Immature natural killer cell (primary cell): ENCODE data around the gene RAB25. TPM values are rescaled to one million over a fixed set of nuclear protein-coding genes. Genes with fewer than 3 reads are reported as not detected.
"Not testable (repeated sequence)": the region's sequence is repeated elsewhere in the genome, so short reads cannot be mapped to it uniquely, and the experiment has no call there.

Experiments used
- DNase-seq, 3 donors: peaks; one replicate each; pipeline ENCODE4 v3.0.0; 2022; ENCODE audit warnings: mixed read lengths in 1 of 3
- H3K27ac Mint-ChIP-seq, 6 donors: one replicate each; pipeline ENCODE4 v1.8.0; 2020; ENCODE audit warnings: mixed read lengths in 6 of 6, mild to moderate bottlenecking in 5 of 6, inconsistent platforms in 4 of 6, moderate library complexity in 3 of 6
- H3K27me3 Mint-ChIP-seq, 3 donors: one replicate each; pipeline ENCODE4 v1.8.0; 2020 to 2021; ENCODE audit warnings: low read depth in 3 of 3, mild to moderate bottlenecking in 3 of 3, mixed read lengths in 3 of 3, moderate library complexity in 3 of 3, inconsistent platforms in 1 of 3
- H3K36me3 Mint-ChIP-seq, 3 donors: one replicate each; pipeline ENCODE4 v1.8.0; 2020; ENCODE audit warnings: mixed read lengths in 3 of 3, inconsistent platforms in 2 of 3, mild to moderate bottlenecking in 2 of 3
- H3K4me1 Mint-ChIP-seq, 2 donors: one replicate each; pipeline ENCODE4 v1.8.0; 2020; ENCODE audit warnings: inconsistent platforms in 2 of 2, mild to moderate bottlenecking in 2 of 2, mixed read lengths in 2 of 2, moderate library complexity in 1 of 2
- H3K4me3 Mint-ChIP-seq, 5 donors: one replicate each; pipeline ENCODE4 v1.8.0; 2020; ENCODE audit warnings: mild to moderate bottlenecking in 5 of 5, mixed read lengths in 5 of 5, inconsistent platforms in 3 of 5, moderate library complexity in 3 of 5
- H3K9me3 Mint-ChIP-seq, 6 donors: one replicate each; pipeline ENCODE4 v1.8.0; 2020; ENCODE audit warnings: mild to moderate bottlenecking in 6 of 6, mixed read lengths in 6 of 6, inconsistent platforms in 4 of 6, moderate library complexity in 3 of 6
- polyA plus RNA-seq, 3 donors: library from polyadenylated mRNA; unstranded; fragments of 300-500 nt; fragmentation: Illumina TruSeq; gene quantifications; one replicate each; pipeline ENCODE4 v1.2.3, GENCODE V29; 2021

RAB25 gene
- polyA plus RNA-seq, 3 donors from 2014 or later: not detected

DNA sequence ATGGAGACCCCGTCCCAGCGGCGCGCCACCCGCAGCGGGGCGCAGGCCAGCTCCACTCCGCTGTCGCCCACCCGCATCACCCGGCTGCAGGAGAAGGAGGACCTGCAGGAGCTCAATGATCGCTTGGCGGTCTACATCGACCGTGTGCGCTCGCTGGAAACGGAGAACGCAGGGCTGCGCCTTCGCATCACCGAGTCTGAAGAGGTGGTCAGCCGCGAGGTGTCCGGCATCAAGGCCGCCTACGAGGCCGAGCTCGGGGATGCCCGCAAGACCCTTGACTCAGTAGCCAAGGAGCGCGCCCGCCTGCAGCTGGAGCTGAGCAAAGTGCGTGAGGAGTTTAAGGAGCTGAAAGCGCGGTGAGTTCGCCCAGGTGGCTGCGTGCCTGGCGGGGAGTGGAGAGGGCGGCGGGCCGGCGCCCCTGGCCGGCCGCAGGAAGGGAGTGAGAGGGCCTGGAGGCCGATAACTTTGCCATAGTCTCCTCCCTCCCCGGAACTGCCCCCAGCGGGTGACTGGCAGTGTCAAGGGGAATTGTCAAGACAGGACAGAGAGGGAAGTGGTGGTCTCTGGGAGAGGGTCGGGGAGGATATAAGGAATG is 54.1 kb downstream of the RAB25 start:
- peaks cover 11 to 26% (median 18%) of the 10 kb centered on the region in 3 donors for H3K27me3 Mint-ChIP-seq
- H3K4me3 Mint-ChIP-seq: peak overlapping the region; percentile 84 to 92 (median 88)
- H3K9me3 Mint-ChIP-seq: no peaks in the 10 kb centered on the region
- H3K36me3 Mint-ChIP-seq: no peaks in the 10 kb centered on the region
- DNase-seq: peak in 1 of 3 donors; percentile 33
- H3K27ac Mint-ChIP-seq: peak overlapping the region; percentile 39 to 91 (median 88)
- H3K4me1 Mint-ChIP-seq: peaks cover 17 to 23% of the 10 kb centered on the region in 2 donors

DNA sequence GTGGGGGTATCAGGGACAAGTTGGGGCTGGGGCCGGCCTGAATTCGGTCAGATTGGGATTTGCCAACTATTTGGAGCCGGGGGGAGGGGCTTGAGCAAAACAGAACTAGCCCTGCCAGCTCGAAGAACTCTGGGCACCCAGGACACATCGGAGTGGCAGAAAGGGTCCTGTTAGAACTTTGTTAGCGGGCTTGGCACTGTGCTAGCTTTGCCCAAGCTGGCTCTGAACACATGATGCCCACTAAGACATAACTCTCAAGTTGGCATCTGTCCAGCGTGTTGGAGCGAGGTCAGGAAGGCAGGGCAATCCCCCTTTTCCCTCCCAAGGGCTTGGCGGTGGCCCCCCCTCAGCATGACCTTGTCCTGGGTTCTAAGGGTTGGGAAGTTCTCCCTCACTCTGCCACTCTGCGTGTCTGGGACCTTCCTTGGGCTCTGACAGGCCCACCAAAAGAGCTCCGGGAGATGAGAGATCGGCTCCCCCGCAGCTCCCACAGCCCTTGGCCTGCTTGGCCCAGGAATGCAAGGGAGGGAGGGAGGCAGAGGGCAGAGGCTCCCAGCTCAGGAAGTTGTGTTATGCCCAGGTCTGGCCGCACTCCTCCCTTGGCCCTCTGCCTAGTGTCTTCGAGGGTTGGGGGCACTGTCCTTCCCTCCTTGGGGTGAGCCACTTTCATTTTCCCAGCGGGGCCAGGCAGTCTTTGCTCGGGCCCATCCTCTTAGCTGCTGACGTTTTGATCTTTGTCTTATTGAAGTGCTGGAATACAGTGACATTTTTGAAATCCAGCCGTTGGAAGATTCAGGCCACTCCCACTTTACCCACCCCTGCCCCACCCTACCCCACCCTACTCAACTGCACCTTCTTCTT is 54.8 kb downstream of the RAB25 start:
- H3K36me3 Mint-ChIP-seq: no peaks in the 10 kb centered on the region
- peak overlapping the region in 5 of 6 donors; percentile 82 to 91 (median 90) for H3K27ac Mint-ChIP-seq
- H3K4me1 Mint-ChIP-seq: peaks cover 17 to 23% of the 10 kb centered on the region in 2 donors
- no peaks in the 10 kb centered on the region for H3K9me3 Mint-ChIP-seq
- peaks cover 11 to 26% (median 19%) of the 10 kb centered on the region in 3 donors for H3K27me3 Mint-ChIP-seq
- H3K4me3 Mint-ChIP-seq: peak overlapping the region; percentile 84 to 92 (median 88)
- no peak for DNase-seq

DNA sequence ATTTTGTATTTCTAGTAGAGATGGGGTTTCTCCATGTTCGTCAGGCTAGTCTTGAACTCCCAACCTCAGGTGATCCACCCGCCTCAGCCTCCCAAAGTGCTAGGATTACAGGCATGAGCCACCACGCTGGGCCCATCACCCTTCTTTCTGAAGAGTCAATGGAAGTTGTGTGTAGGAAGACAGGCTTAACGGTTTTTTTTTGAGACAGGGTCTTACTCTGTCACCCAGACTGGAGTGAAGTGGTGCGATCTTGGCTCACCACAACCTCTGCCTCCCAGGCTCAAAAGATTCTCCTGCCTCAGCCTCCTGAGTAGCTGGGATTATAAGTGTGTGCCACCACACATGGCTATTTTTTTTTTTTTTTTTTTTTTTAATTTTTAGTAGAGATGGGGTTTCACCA is 55.8 kb downstream of the RAB25 start:
- not testable (repeated sequence) for H3K9me3 Mint-ChIP-seq, DNase-seq, H3K36me3 Mint-ChIP-seq
- Mint-ChIP-seq H3K4me3 (peak overlapping the region; percentile 80 to 92 (median 86)), H3K27ac (peak overlapping the region in 3 of 6 donors; percentile 10 to 87 (median 85)), H3K27me3 (peaks cover 9 to 28% (median 19%) of the 10 kb centered on the region in 3 donors), H3K4me1 (peaks cover 17 to 23% of the 10 kb centered on the region in 2 donors)

DNA sequence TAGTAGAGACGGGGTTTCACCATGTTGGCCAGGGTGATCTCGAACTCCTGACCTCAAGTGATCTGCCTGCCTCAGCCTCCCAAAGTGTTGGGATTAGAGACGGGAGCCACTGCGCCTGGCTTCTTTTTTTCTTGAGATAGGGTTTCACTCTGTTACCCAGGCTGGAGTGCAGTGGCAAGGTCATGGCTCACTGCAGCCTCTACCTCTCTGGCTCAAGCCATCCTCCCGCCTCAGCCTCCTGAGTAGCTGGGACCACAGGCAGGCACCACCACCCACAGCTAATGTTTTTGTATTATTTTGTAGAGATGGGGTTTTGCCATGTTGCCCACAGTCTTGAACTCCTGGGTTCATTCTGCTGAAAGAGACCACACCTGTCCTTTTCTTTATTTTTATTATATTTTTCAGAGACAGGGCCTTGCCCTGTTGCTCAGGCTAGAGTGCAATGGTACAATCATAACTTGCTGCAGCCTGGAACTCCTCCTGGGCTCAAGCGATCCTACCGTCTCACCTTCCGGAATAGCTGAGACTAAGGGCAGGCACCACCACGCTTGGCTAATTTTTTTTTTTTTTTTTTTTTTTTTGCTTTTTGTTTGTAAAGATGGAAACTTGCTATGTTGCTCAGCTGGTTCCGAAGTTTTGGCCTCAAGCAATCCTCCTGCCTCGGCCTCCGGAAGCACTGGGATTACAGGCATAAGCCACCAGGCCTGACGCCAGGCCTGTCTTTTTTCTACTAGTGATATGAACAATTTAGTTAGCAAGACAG is 56.6 kb downstream of the RAB25 start:
- Mint-ChIP-seq H3K9me3 (no peaks in the 10 kb centered on the region), H3K27me3 (peaks cover 9 to 26% (median 19%) of the 10 kb centered on the region in 3 donors), H3K36me3 (no peaks in the 10 kb centered on the region), H3K4me1 (peaks cover 17 to 23% of the 10 kb centered on the region in 2 donors), H3K27ac (no peak overlapping the region), H3K4me3 (no peak overlapping the region)
- DNase-seq: no peak

DNA sequence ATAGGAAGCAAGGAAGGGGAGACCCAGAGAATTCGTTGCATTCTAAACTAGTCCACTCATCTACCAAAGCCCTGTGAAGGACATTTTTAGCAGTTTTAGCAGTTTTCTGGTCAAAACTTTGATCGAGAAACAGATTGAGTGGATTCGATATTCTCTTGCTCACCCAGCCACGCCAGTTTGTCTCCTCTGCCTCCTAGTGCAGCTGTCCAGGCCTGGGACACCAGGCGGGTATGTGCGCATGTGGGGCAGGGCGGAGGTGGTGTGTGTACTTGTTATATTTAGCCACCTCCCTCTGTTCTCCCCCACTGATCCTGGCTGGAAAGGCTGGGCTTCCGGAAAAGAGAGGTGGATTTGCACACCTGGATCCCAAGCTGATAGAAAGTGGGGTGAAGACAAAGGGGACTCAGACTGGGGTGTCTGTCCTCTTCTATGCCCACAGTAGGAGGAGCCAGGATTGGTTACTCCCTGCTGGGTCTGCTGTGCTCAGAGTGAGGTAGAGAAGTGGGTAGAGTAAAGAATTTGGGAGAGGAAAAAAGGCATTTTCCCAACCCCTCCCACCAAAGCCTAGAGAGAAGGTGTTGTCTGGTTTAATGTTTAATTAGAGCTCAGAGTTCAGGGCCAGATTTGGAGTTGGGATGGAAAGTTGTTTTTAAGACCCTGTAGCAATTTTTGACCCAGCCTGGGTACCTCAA is 57.4 kb downstream of the RAB25 start:
- Mint-ChIP-seq H3K36me3 (no peaks in the 10 kb centered on the region), H3K9me3 (no peaks in the 10 kb centered on the region), H3K4me3 (peak overlapping the region in 1 of 5 donors; percentile 25), H3K4me1 (peaks cover 17 to 27% of the 10 kb centered on the region in 2 donors), H3K27me3 (peaks cover 9 to 26% (median 21%) of the 10 kb centered on the region in 3 donors), H3K27ac (no peak overlapping the region)
- DNase-seq: no peak

DNA sequence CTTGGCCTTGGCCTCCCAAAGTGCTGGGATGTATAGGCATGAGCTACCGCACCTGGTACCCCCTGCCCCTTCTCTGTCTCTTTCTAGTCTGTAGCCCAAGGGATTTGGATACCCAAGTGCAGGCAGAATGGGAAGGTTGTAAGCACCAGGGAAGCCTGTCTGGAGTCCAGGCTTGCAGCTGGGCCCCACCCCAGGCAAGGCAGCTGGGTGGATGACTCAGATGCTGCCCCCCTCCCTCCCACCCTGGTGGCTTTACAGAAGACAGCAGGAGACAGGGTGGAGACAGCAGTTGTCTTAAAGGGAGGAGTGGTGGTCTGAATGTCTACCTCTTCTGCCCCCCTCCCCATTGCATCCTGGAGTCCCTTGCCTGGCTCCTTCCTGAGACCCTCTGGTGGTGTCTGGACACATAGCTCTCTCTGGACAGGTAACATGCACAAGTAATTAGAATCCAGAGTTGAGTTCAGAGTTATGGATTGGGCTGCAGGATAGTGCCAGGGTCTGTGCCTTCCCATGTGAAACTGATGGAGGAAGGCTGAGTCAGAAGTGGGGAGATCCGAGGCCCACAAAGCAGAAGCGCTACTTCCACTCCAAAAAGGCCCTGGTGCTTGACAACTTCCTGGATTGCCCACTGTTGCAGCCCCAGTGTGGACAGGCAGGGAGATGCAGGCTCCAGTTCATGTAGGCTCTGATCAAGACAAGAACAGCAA is 58.7 kb downstream of the RAB25 start:
- H3K4me1 Mint-ChIP-seq: peaks cover 17 to 36% of the 10 kb centered on the region in 2 donors
- peaks cover 10 to 22% (median 16%) of the 10 kb centered on the region in 3 donors for H3K27me3 Mint-ChIP-seq
- no peaks in the 10 kb centered on the region for H3K9me3 Mint-ChIP-seq
- no peak overlapping the region for H3K4me3 Mint-ChIP-seq
- H3K36me3 Mint-ChIP-seq: no peaks in the 10 kb centered on the region
- no peak for DNase-seq
- H3K27ac Mint-ChIP-seq: peak overlapping the region in 1 of 6 donors; percentile 24

Other genes starting within 250 kb of the RAB25 start
- 10 to 100 TPM in 2 of 3 donors, 1 to 10 TPM in 1; 9.7 to 41.3 (median 18.6) TPM for gene GON4L, start 203.9 kb upstream of the RAB25 start, polyA plus RNA-seq
- 10 to 100 TPM; 28.7 to 40.4 (median 29.8) TPM for gene SYT11, start 201.6 kb upstream of the RAB25 start, polyA plus RNA-seq
- 10 to 100 TPM; 27.1 to 33.5 (median 29.0) TPM for gene RIT1, start 149.8 kb upstream of the RAB25 start, polyA plus RNA-seq
- 1 to 10 TPM; 1.0 to 7.0 (median 4.1) TPM for gene KHDC4, start 126.7 kb upstream of the RAB25 start, polyA plus RNA-seq
- under 1 TPM in 1 of 3 donors, not detected in 2; 0.78 TPM for gene RXFP4, start 119.5 kb upstream of the RAB25 start, polyA plus RNA-seq
- 10 to 100 TPM in 2 of 3 donors, 1 to 10 TPM in 1; 7.2 to 33.5 (median 11.7) TPM for gene ARHGEF2, start 82.6 kb upstream of the RAB25 start, polyA plus RNA-seq
- gene SSR2, start 40.2 kb upstream of the RAB25 start, polyA plus RNA-seq: 100 to 1,000 TPM; 469 to 608 (median 563) TPM
- gene UBQLN4, start 7.4 kb upstream of the RAB25 start, polyA plus RNA-seq: 10 to 100 TPM in 1 of 3 donors, 1 to 10 TPM in 2; 5.0 to 10.8 (median 7.6) TPM
- gene LAMTOR2, start 6.4 kb upstream of the RAB25 start, polyA plus RNA-seq: 100 to 1,000 TPM; 144 to 204 (median 160) TPM
- gene MEX3A, start 21.3 kb downstream of the RAB25 start, polyA plus RNA-seq: not detected
- gene LMNA, start 53.6 kb downstream of the RAB25 start, polyA plus RNA-seq: 10 to 100 TPM in 2 of 3 donors, 1 to 10 TPM in 1; 4.4 to 14.0 (median 10.3) TPM
- gene SEMA4A, start 92.4 kb downstream of the RAB25 start, polyA plus RNA-seq: 10 to 100 TPM in 1 of 3 donors, 1 to 10 TPM in 2; 2.5 to 12.4 (median 3.2) TPM
- gene SLC25A44, start 132.9 kb downstream of the RAB25 start, polyA plus RNA-seq: 10 to 100 TPM in 2 of 3 donors, 1 to 10 TPM in 1; 5.5 to 21.5 (median 12.1) TPM
- 100 to 1,000 TPM in 2 of 3 donors, 10 to 100 TPM in 1; 67.3 to 122 (median 100) TPM for gene PMF1, start 151.8 kb downstream of the RAB25 start, polyA plus RNA-seq
- gene BGLAP, start 181.0 kb downstream of the RAB25 start, polyA plus RNA-seq: not detected
- gene PAQR6, start 186.9 kb downstream of the RAB25 start, polyA plus RNA-seq: 1 to 10 TPM; 1.3 to 2.5 (median 2.1) TPM
- 10 to 100 TPM in 1 of 3 donors, 1 to 10 TPM in 2; 3.8 to 29.4 (median 8.5) TPM for gene SMG5, start 221.7 kb downstream of the RAB25 start, polyA plus RNA-seq
- 1 to 10 TPM; 2.0 to 6.5 (median 2.7) TPM for gene TMEM79, start 223.2 kb downstream of the RAB25 start, polyA plus RNA-seq
- gene GLMP, start 234.5 kb downstream of the RAB25 start, polyA plus RNA-seq: 10 to 100 TPM; 22.6 to 27.2 (median 26.3) TPM
- gene VHLL, start 238.1 kb downstream of the RAB25 start, polyA plus RNA-seq: not detected